ENCODE measurements around the gene SNAP29.
"Not testable (repeated sequence)": the region's sequence is repeated elsewhere in the genome, so short reads cannot be mapped to it uniquely, and the experiment has no call there.

Gene SNAP29

DNA sequence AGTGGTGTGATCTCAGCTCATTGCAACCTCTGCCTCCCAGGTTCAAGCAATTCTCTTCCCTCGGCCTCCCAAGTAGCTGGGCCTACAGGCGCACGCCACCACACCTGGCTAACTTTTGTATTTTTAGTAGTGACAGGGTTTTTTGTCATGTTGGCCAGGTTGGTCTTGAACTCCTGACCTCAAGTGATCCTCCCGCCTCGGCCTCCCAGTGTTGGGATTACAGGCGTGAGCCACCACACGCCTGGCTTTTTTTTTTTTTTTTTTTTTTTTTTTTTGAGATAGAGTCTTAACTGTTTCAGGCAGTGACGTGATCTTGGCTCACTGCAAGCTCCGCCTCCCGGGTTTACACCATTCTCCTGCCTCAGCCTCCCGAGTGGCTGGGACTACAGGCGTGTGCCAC is 71.6 kb downstream of the SNAP29 start:
- not testable (repeated sequence) for DNase-seq (ENCODE audit: low read depth, low spot score)

- DNase-seq (ENCODE audit: low read depth, low spot score): no peak
Observed at GRCh38 chr22:20931126-20931654, 72.4 kb downstream of the SNAP29 start.

DNA sequence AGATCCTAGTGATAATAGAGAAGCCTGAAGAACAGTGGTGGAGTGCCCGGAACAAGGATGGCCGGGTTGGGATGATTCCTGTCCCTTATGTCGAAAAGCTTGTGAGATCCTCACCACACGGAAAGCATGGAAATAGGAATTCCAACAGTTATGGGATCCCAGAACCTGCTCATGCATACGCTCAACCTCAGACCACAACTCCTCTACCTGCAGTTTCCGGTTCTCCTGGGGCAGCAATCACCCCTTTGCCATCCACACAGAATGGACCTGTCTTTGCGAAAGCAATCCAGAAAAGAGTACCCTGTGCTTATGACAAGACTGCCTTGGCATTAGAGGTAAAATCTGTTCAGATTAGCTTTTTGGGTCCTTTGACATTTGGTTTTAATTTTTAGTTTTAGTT is 75.1 kb downstream of the SNAP29 start:
- no peak for DNase-seq (ENCODE audit: low read depth, low spot score)

DNA sequence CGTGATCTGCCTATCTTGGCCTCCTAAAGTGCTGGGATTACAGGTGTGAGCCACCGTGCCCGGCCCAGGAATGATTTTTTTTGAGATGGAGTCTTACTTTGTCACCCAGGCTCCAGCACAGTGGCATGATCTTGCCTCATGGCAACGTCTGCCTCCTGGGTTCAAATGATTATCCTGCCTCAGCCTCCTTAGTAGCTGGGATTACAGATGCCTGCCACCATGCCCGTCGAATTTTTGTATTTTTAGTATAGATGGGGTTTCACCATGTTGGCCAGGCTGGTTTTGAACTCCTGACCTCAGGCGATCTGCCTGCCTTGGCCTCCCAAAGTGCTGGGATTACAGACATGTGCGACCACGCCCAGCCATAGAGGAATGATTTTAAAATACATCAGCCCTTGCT is 76.2 kb downstream of the SNAP29 start:
- DNase-seq (ENCODE audit: low read depth, low spot score): not testable (repeated sequence)

DNA sequence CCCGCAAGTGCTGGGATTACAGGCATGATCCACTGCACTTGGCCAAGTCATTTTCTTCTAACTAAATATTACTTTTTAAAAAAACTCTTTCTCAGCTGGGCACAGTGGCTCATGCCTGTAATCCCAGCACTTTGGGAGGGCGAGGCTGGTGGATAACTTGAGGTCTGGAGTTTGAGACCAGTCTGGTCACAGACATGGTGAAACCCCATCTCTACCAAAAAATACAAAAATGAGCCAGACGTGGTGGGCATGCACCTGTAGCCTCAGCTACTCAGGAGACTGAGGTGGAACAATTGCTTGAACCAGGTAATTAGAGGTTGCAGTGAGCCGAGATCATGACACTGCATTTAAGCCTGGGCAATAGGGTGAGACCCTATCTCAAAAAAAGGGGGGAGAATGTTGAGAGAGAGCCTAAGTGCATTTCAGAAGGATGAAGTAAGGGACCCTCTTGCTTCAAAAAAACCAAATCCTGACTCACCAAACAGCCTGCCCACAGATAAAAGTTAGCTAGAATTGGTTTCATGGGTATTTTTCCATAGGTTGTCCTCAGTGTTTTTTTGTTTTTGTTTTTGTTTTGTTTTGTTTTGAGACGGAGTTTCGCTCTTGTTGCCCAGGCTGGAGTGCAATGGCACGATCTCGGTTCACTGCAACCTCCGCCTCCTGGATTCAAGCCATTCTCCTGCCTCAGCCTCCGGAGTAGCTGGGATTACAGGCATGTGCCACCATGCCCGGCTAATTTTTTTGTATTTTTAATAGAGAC is 77.2 kb downstream of the SNAP29 start:
- DNase-seq (ENCODE audit: low read depth, low spot score): not testable (repeated sequence)

DNA sequence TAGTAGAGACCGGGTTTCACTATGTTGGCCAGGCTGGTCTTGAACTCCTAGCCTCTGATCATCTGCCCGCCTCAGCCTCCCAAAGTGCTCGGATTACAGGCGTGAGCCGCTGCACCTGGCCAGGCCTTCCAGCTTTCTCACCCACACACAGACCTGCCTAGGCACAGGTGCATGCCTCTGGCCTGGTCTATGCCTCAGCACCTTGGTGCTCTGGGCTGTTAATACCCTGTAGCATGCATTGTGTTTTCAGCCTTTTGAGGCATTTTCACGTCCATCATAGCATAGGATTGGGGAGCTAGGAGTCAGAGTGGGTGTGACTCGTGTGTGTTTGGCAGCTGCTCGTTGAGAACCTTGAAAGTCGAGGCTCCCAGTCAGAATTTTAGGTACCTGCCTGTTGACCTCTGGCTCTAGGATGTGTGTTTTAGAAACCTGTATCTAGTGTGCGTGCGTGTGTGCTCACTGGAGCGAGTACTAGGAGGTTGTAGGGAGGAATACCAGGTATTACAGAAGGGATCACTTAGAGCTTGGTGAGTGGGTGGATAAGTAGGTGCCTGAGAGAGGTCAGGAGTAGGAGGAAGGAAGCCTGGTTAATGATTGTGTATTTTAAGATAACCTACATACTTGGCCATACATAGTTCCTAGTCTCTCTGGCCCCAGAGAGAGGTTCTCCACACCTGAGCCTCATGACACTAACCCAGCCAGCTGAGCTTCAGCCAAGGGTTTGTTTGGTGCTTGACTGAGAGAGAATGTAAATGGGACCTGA is 78.4 kb downstream of the SNAP29 start:
- DNase-seq (ENCODE audit: low read depth, low spot score): no peak

- no peak for DNase-seq (ENCODE audit: low read depth, low spot score)
Observed at GRCh38 chr22:20937794-20938671, 79.2 kb downstream of the SNAP29 start.

DNA sequence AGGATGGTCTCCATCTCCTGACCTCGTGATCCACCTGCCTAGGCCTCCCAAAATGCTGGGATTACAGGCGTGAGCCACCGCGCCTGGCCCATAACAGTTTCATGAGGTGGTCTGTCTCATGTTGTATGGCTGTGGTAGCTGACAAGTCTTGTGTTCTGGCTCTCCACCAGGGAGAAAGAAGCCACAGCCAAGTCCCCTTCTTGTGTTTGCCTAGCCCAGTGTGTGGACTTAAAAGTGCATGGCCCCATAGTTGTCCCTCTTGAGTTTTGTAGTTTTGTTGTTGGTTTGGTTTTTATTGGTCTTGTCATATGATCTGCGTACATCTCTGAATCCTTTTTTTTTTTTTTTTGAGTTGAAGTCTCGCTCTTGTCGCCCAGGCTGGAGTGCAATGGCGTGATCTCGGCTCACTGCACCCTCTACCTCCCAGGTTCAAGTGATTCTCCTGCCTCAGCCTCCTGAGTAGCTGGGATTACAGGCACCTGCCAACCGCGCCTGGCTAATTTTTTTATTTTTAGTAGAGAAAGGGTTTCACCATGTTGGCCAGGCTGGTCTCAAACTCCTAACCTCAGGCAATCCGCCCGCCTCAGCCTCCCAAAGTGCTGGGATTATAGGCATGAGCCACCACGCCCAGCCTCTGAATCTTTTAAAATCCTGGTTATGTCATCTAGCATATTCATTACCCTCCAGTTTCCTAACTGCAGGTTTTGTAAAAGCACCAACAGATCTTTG is 80.8 kb downstream of the SNAP29 start:
- DNase-seq (ENCODE audit: low read depth, low spot score): not testable (repeated sequence)

GRCh38 chr22:20940186-20940651 is 81.4 kb downstream of the SNAP29 start:
- DNase-seq (ENCODE audit: low read depth, low spot score): no peak
